Body of pancreas (tissue), 4 donors: Measurements from ENCODE around the gene NRIP3.

ENCODE experiments used
- CTCF ChIP-seq, 7 experiments: fragments of 450-650 bp in 4 of 7; fragments of 200-600 bp in 3 of 7; sonication (generic) in 3 of 7; IDR thresholded peaks; one replicate each; pipeline ENCODE4 v1.5.1; 2016 to 2019; ENCODE audit warnings: antibody characterized with exemption in 7 of 7
- POLR2A ChIP-seq, 3 donors: fragments of 450-650 bp; IDR thresholded peaks; one replicate each; pipeline ENCODE4 v1.6.1; 2016; ENCODE audit warnings: antibody characterized with exemption in 3 of 3, mild to moderate bottlenecking in 2 of 3

DNA sequence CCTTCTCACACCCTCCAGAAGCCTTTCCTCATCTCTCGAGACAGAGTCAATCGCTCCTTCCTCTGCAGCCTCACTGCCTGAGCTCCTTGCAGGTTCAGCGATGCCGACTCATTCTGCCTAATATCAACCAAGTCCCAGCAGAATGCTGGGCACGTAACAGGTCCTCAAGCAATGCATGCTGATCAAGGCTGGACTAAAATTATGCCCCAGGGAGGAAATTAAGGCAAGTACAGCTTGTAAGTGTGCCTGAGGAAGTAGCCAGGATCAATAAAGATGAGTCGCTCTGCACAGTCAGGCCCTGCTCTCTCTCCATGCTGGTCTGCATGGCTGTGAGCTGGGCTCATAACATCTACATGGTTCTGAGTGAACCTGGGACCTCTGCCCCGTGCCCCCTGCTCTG lies 25.6 kb upstream of the NRIP3 start:
- TF ChIP-seq CTCF (IDR thresholded peaks at IDR 0.05) (no peak), POLR2A (IDR thresholded peaks at IDR 0.05) (no peak)
